Measurements from ENCODE around the gene ETV7. TPM values are rescaled to one million over a fixed set of nuclear protein-coding genes. Genes with fewer than 3 reads are reported as not detected.

ETV7 gene
- total RNA-seq, 2 experiments from 2014 or later = 0.33 to 0.73 TPM

DNA sequence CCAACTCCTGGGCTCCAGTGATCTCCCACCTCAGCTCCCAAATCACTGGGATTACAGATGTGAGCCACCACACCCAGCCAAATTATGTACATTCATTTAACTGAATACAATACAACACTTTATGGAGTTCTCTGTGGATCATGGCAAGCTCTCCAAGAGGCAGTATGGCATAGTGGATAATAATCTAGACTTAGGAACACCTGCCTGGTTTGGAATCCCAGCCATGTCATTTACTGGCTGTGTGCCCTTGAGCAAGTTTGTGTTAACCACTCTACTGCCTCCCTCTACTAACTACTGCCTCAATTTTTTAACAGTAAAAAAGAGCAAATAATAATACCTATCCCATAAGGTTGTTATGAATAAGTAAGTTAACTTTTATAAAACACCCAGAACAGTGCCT is 1.9 kb upstream of the ETV7 start:
- Histone ChIP-seq H3K4me3 (ENCODE audit: low read length) (no peak overlapping the region), H3K27me3 (ENCODE audit: control insufficient read depth in 1 of 2, insufficient read depth in 2 of 2, low read length in 2 of 2) (peaks cover 6 to 8% of the 10 kb centered on the region in 2 experiments), H3K4me1 (ENCODE audit: insufficient read depth, low read length) (peaks cover 25% of the 10 kb centered on the region), H3K9me3 (ENCODE audit: control insufficient read depth in 1 of 2, insufficient read depth in 1 of 2, low read length in 2 of 2) (no peaks in the 10 kb centered on the region), H3K36me3 (ENCODE audit: insufficient read depth, low read length) (no peaks in the 10 kb centered on the region), H3K27ac (ENCODE audit: low read depth in 1 of 2, low read length in 2 of 2) (no peak overlapping the region)
- peaks cover 6% of the 10 kb centered on the region for H3K36me3 Mint-ChIP-seq (ENCODE audit: low read depth)
- ATAC-seq (ENCODE audit: poor library complexity) (no peak), DNase-seq (no peak)
- ChIA-PET CTCF (no interaction called here), POLR2A (no interaction called here)
- no peak overlapping the region for H3K27ac Mint-ChIP-seq
- H3K4me3 Mint-ChIP-seq = peak overlapping the region; percentile 32
- H3K27me3 Mint-ChIP-seq = peaks cover 30% of the 10 kb centered on the region
- intact Hi-C loops (cut with DNase I, micrococcal nuclease) = no loop called here
- peaks cover 24% of the 10 kb centered on the region for H3K4me1 Mint-ChIP-seq (ENCODE audit: low read depth)
- TF ChIP-seq, protein P1, sequence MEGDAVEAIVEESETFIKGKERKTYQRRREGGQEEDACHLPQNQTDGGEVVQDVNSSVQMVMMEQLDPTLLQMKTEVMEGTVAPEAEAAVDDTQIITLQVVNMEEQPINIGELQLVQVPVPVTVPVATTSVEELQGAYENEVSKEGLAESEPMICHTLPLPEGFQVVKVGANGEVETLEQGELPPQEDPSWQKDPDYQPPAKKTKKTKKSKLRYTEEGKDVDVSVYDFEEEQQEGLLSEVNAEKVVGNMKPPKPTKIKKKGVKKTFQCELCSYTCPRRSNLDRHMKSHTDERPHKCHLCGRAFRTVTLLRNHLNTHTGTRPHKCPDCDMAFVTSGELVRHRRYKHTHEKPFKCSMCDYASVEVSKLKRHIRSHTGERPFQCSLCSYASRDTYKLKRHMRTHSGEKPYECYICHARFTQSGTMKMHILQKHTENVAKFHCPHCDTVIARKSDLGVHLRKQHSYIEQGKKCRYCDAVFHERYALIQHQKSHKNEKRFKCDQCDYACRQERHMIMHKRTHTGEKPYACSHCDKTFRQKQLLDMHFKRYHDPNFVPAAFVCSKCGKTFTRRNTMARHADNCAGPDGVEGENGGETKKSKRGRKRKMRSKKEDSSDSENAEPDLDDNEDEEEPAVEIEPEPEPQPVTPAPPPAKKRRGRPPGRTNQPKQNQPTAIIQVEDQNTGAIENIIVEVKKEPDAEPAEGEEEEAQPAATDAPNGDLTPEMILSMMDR (IDR thresholded peaks at IDR 0.05) = no peak
- no peaks in the 10 kb centered on the region for H3K9me3 Mint-ChIP-seq

DNA sequence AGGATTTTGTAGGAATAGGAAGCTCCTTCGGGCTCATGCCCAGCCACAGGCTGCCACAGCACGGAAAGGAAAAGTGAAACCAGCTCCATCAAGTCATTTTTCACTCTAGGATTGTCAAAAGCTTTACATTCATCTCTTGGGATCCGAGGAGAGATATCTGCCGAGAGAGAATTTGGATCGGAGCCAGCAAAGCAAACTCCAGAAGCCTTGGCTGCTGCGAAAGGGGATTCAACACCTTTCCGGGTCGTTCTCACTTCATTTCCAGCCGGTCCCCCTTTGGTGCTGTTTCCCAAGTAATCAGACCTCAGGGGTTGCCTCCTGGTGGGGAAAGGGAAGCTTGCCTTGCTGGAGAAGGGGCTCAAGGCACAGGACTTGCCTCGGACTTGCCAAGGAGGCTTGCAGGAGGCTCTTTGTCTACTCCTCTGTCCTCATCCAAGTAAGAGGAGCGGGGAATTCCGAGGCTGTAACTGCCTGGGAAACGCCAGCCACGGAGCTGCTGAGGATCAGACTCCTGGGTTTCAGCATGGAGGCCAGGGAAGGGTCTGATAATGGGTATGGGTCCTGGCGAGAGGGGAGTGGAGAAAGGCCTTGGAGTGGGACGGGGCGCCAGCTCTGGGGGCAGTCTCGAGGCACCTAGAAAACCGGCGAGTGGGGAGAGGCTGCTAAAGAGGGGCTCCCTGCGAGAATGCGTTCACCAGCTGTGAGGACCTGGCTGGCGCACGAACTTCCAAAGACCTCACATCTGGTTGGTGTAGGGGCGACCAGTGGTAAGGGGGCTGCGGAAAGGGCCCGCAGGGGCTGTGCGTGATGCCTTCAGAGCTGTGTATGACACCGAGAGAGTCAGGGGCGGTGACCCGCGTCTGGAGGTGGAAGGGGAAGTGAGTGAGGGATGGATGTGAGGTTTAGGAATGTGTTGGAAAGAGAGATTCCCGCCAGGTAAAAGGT is 702 bp downstream of the ETV7 start:
- Mint-ChIP-seq H3K4me1 (ENCODE audit: low read depth) (peaks cover 24% of the 10 kb centered on the region), H3K36me3 (ENCODE audit: low read depth) (peaks cover 6% of the 10 kb centered on the region), H3K27me3 (peaks cover 21% of the 10 kb centered on the region), H3K4me3 (peak overlapping the region; percentile 96), H3K27ac (peak overlapping the region; percentile 21), H3K9me3 (no peaks in the 10 kb centered on the region)
- Histone ChIP-seq H3K4me3 (ENCODE audit: low read length) (peak overlapping the region; percentile 87), H3K27me3 (ENCODE audit: control insufficient read depth in 1 of 2, insufficient read depth in 2 of 2, low read length in 2 of 2) (peaks cover 6 to 8% of the 10 kb centered on the region in 2 experiments), H3K36me3 (ENCODE audit: insufficient read depth, low read length) (no peaks in the 10 kb centered on the region), H3K27ac (ENCODE audit: low read depth in 1 of 2, low read length in 2 of 2) (no peak overlapping the region), H3K4me1 (ENCODE audit: insufficient read depth, low read length) (peaks cover 25% of the 10 kb centered on the region), H3K9me3 (ENCODE audit: control insufficient read depth in 1 of 2, insufficient read depth in 1 of 2, low read length in 2 of 2) (no peaks in the 10 kb centered on the region)
- intact Hi-C loops (cut with DNase I, micrococcal nuclease) = no loop called here
- ATAC-seq (ENCODE audit: poor library complexity) (peak; percentile 62), DNase-seq (peak in 8 of 14 experiments; percentile 2 to 46 (median 30))
- ChIA-PET POLR2A (interaction anchor here (0.6 to 1.3 kb wide), 6 partner anchors 8 to 293 kb away, joined by 3 read pairs; partner anchors contain the start of gene KCTD20), CTCF (no interaction called here)
- TF ChIP-seq, protein P1 (IDR thresholded peaks at IDR 0.05) = no peak

- DNase-seq = no peak
- no peaks in the 10 kb centered on the region for H3K9me3 ChIP-seq (ENCODE audit: control insufficient read depth in 1 of 2, insufficient read depth in 1 of 2, low read length in 2 of 2)
- intact Hi-C loops (cut with DNase I, micrococcal nuclease) = no loop called here
- H3K4me1 ChIP-seq (ENCODE audit: insufficient read depth, low read length) = peaks cover 25% of the 10 kb centered on the region
- H3K27ac ChIP-seq (ENCODE audit: low read depth in 1 of 2, low read length in 2 of 2) = no peak overlapping the region
- TF ChIP-seq, protein P1 (IDR thresholded peaks at IDR 0.05) = no peak
- Mint-ChIP-seq H3K27me3 (peaks cover 14% of the 10 kb centered on the region), H3K27ac (no peak overlapping the region), H3K36me3 (ENCODE audit: low read depth) (peaks cover 6% of the 10 kb centered on the region), H3K4me1 (ENCODE audit: low read depth) (peaks cover 24% of the 10 kb centered on the region), H3K9me3 (no peaks in the 10 kb centered on the region), H3K4me3 (no peak overlapping the region)
- no peak for ATAC-seq (ENCODE audit: poor library complexity)
- peaks cover 6 to 8% of the 10 kb centered on the region in 2 experiments for H3K27me3 ChIP-seq (ENCODE audit: control insufficient read depth in 1 of 2, insufficient read depth in 2 of 2, low read length in 2 of 2)
- POLR2A ChIA-PET = no interaction called here
- no peak overlapping the region for H3K4me3 ChIP-seq (ENCODE audit: low read length)
- H3K36me3 ChIP-seq (ENCODE audit: insufficient read depth, low read length) = no peaks in the 10 kb centered on the region
- CTCF ChIA-PET = interaction anchor here (1.0 kb wide), 1 partner anchor 82 kb away, joined by 3 read pairs; no protein-coding TSS in a partner anchor
Measured at GRCh38 chr6:36384095-36384494, 3.4 kb downstream of the ETV7 start.
